BLaER1 (cell line): Measurements from ENCODE around the gene SMOC2.

Experiments used
- H3K27ac ChIP-seq: shearing (Covaris generic); formaldehyde crosslinking; 2 replicates; pipeline ENCODE4 v1.8.1; 2022
- H3K27me3 ChIP-seq: shearing (Covaris generic); formaldehyde crosslinking; 2 replicates; pipeline ENCODE4 v1.8.1; 2022
- H3K36me3 ChIP-seq: shearing (Covaris generic); formaldehyde crosslinking; 2 replicates; pipeline ENCODE4 v1.8.1; 2022
- H3K4me1 ChIP-seq: shearing (Covaris generic); formaldehyde crosslinking; 2 replicates; pipeline ENCODE4 v1.8.1; 2022
- H3K4me2 ChIP-seq: shearing (Covaris generic); formaldehyde crosslinking; 2 replicates; pipeline ENCODE4 v1.8.1; 2022
- H3K4me3 ChIP-seq: shearing (Covaris generic); formaldehyde crosslinking; 2 replicates; pipeline ENCODE4 v1.8.1; 2022
- H3K9ac ChIP-seq: shearing (Covaris generic); formaldehyde crosslinking; 2 replicates; pipeline ENCODE4 v1.8.1; 2022
- H3K9me3 ChIP-seq: shearing (Covaris generic); formaldehyde crosslinking; 2 replicates; pipeline ENCODE4 v1.8.1; 2022
- H4K20me1 ChIP-seq: shearing (Covaris generic); formaldehyde crosslinking; 2 replicates; pipeline ENCODE4 v1.8.1; 2022
- Cebpa-rat ChIP-seq: shearing (Covaris generic); IDR thresholded peaks from 2 replicates; pipeline ENCODE4 v1.8.1; 2022

Gene SMOC2, protein sequence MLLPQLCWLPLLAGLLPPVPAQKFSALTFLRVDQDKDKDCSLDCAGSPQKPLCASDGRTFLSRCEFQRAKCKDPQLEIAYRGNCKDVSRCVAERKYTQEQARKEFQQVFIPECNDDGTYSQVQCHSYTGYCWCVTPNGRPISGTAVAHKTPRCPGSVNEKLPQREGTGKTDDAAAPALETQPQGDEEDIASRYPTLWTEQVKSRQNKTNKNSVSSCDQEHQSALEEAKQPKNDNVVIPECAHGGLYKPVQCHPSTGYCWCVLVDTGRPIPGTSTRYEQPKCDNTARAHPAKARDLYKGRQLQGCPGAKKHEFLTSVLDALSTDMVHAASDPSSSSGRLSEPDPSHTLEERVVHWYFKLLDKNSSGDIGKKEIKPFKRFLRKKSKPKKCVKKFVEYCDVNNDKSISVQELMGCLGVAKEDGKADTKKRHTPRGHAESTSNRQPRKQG

GRCh38 chr6:168440520-168441433, at the start of gene SMOC2:
Gene SMOC2 (plus strand): TSS chr6:168441184. CDS start chr6:168441371, 187 bp downstream.
- Histone ChIP-seq H3K4me2 (peak within 1 kb of the TSS; percentile 96), H3K9ac (no peak within 1 kb of the TSS), H4K20me1 (peaks cover 20% of the 10 kb centered on the region), H3K4me3 (peak within 1 kb of the TSS; percentile 67), H3K27ac (no peak within 1 kb of the TSS), H3K36me3 (no peaks in the 10 kb centered on the region), H3K4me1 (peaks cover 17% of the 10 kb centered on the region), H3K27me3 (peaks cover 62% of the 10 kb centered on the region), H3K9me3 (no peaks in the 10 kb centered on the region; the same call in 1 of the 2 replicates)
- TF ChIP-seq Cebpa-rat, result no peak

DNA sequence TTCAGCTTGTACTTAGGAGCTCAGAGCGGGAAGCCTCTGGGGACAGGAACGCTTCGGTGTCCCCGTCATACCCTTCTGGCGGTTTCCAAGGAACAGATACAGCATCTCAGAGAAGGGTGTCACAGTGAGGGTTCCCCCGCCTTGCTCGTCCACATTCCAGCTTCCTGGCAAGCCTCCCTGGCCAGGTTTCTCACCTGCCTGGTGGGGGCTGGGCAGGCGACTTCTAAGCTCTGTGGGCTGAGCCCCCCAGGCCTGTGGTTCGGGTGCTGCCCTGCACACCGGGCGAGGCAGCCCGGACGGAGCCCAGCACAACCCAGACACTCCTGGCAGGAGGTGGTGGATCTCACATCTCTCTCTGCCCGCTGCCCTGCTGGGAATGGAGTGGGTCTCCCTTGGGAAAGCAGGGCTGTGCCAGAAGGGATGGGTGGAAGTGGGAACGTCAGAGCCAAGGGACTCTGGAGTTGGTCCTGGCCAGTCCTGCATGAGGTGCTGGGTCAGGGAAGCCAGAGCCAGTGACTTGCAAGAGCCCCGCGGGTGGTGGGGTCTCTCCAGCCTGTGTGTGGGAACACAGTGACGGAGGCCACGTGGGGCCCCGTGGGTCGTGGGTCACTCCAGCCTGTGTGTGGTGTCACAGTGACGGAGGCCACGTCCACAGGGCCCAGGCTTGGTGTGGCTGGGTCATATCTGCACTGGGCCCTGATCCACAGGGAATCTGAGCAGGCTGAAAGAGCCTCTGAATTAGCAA, 47.7 kb upstream of the SMOC2 start:
- Histone ChIP-seq H3K4me3 (no peak overlapping the region), H3K4me2 (no peak overlapping the region), H3K9me3 (no peaks in the 10 kb centered on the region), H3K9ac (no peak overlapping the region), H3K27me3 (no peaks in the 10 kb centered on the region), H3K36me3 (no peaks in the 10 kb centered on the region), H3K4me1 (peaks cover 12% of the 10 kb centered on the region), H3K27ac (no peak overlapping the region), H4K20me1 (no peaks in the 10 kb centered on the region)
- no peak for TF ChIP-seq Cebpa-rat

DNA sequence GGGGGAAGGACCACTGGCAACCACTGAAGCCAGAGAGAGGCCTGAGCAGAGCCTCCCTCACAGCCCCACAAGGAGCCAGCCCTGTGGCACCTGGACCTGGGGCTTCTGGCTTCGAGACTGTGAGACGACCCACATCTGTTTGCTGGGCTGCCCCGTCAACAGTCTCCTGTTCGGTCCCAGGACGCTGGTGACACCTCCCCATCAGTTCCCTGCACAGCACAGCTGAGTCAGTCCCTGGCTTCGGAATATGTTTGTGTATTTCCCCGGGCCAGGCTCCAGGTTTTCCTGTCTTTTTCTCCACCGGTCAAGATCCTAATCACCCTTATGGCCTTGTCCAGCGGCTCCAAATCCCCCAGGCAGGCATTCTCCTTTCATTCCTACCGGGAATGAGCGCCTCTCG, 46.4 kb upstream of the SMOC2 start:
- Histone ChIP-seq H3K36me3 (no peaks in the 10 kb centered on the region), H3K4me3 (no peak overlapping the region), H4K20me1 (no peaks in the 10 kb centered on the region), H3K4me2 (no peak overlapping the region), H3K27me3 (no peaks in the 10 kb centered on the region), H3K27ac (no peak overlapping the region), H3K9ac (no peak overlapping the region), H3K9me3 (no peaks in the 10 kb centered on the region), H3K4me1 (peaks cover 12% of the 10 kb centered on the region)
- TF ChIP-seq Cebpa-rat, result no peak

DNA sequence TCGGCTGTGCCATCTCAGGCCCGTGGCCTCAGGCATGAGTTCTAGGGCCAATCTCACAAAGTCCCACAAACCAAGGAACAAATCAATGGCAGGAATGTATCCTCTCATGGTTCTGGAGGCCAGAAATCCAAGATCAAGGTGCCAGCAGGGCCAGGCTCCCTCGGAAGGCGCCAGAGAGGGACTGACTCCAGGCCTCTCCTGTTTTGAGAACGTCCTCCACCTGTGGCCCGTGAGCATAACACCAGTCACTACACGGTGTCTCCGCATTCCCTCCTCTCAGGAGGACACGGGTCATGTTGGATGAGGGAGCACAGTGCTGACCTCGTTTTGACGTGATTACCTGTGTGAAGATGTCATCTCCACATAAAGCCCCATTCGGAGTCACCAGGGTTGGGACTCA, 45.0 kb upstream of the SMOC2 start:
- H3K27me3 ChIP-seq, result no peaks in the 10 kb centered on the region
- H3K4me1 ChIP-seq, result peaks cover 3% of the 10 kb centered on the region
- no peak overlapping the region for H3K4me3 ChIP-seq
- no peaks in the 10 kb centered on the region for H4K20me1 ChIP-seq
- H3K36me3 ChIP-seq, result no peaks in the 10 kb centered on the region
- no peak overlapping the region for H3K4me2 ChIP-seq
- no peak overlapping the region for H3K27ac ChIP-seq
- H3K9ac ChIP-seq, result no peak overlapping the region
- no peak for TF ChIP-seq Cebpa-rat
- H3K9me3 ChIP-seq, result no peaks in the 10 kb centered on the region

- no peaks in the 10 kb centered on the region for H3K4me1 ChIP-seq
- no peaks in the 10 kb centered on the region for H3K27me3 ChIP-seq
- H4K20me1 ChIP-seq, result no peaks in the 10 kb centered on the region
- H3K36me3 ChIP-seq, result no peaks in the 10 kb centered on the region
- H3K4me2 ChIP-seq, result no peak overlapping the region
- no peak overlapping the region for H3K27ac ChIP-seq
- no peak for TF ChIP-seq Cebpa-rat
- no peak overlapping the region for H3K9ac ChIP-seq
- H3K4me3 ChIP-seq, result no peak overlapping the region
- no peaks in the 10 kb centered on the region for H3K9me3 ChIP-seq
Measured at GRCh38 chr6:168396561-168396960, 44.4 kb upstream of the SMOC2 start.

GRCh38 chr6:168397012-168397411, 44.0 kb upstream of the SMOC2 start:
- no peaks in the 10 kb centered on the region for H3K9me3 ChIP-seq
- no peak overlapping the region for H3K4me2 ChIP-seq
- TF ChIP-seq Cebpa-rat, result no peak
- no peaks in the 10 kb centered on the region for H3K36me3 ChIP-seq
- H3K27me3 ChIP-seq, result no peaks in the 10 kb centered on the region
- no peaks in the 10 kb centered on the region for H3K4me1 ChIP-seq
- no peak overlapping the region for H3K27ac ChIP-seq
- no peak overlapping the region for H3K4me3 ChIP-seq
- H3K9ac ChIP-seq, result no peak overlapping the region
- H4K20me1 ChIP-seq, result no peaks in the 10 kb centered on the region

GRCh38 chr6:168400037-168400436, 40.9 kb upstream of the SMOC2 start:
- H4K20me1 ChIP-seq, result no peaks in the 10 kb centered on the region
- H3K9me3 ChIP-seq, result no peaks in the 10 kb centered on the region
- TF ChIP-seq Cebpa-rat, result no peak
- no peak overlapping the region for H3K4me2 ChIP-seq
- H3K27ac ChIP-seq, result no peak overlapping the region
- no peaks in the 10 kb centered on the region for H3K36me3 ChIP-seq
- no peak overlapping the region for H3K9ac ChIP-seq
- no peak overlapping the region for H3K4me3 ChIP-seq
- H3K4me1 ChIP-seq, result no peaks in the 10 kb centered on the region
- H3K27me3 ChIP-seq, result no peaks in the 10 kb centered on the region

DNA sequence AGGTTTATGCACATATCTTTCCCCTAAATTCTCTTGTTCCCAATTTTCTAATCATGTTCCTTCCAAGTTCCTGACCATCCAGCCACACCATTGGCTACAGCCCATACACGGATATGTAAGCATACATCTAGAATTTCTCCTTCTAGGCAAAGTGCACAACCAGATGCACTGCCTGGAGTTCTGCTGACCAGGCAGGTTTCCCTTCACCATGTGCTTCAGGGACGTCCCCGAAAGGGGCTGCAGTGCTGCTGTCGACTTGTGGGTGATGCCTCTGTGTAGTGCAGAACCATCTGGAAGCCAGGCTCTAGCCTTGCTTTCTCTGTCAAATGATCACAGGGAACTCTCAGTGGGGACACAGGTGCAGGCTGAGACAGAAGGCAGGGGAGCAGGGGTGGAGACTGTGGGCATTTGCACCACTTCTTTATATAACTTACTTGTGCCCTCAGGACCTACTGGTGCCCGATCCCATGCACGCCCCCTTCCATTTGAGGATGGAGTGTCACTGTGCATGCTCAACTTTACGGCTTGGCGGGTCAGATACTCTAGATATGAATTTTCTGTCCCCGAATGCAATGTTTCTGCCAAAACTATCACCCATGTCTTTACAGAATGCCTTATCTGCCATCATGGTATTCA, 37.5 kb upstream of the SMOC2 start:
- H3K36me3 ChIP-seq, result no peaks in the 10 kb centered on the region
- H3K27ac ChIP-seq, result no peak overlapping the region
- no peak overlapping the region for H3K4me2 ChIP-seq
- no peaks in the 10 kb centered on the region for H4K20me1 ChIP-seq
- no peak overlapping the region for H3K4me3 ChIP-seq
- TF ChIP-seq Cebpa-rat, result no peak
- H3K27me3 ChIP-seq, result no peaks in the 10 kb centered on the region
- no peak overlapping the region for H3K9ac ChIP-seq
- H3K4me1 ChIP-seq, result no peaks in the 10 kb centered on the region
- no peaks in the 10 kb centered on the region for H3K9me3 ChIP-seq

- H3K9ac ChIP-seq, result no peak overlapping the region
- no peak for TF ChIP-seq Cebpa-rat
- no peak overlapping the region for H3K4me3 ChIP-seq
- no peaks in the 10 kb centered on the region for H3K4me1 ChIP-seq
- H3K27ac ChIP-seq, result no peak overlapping the region
- H3K27me3 ChIP-seq, result no peaks in the 10 kb centered on the region
- no peaks in the 10 kb centered on the region for H3K9me3 ChIP-seq
- H4K20me1 ChIP-seq, result no peaks in the 10 kb centered on the region
- no peak overlapping the region for H3K4me2 ChIP-seq
- no peaks in the 10 kb centered on the region for H3K36me3 ChIP-seq
Measured at GRCh38 chr6:168404560-168404959, 36.4 kb upstream of the SMOC2 start.
